Measurements from ENCODE around the gene GJD4.

DNA sequence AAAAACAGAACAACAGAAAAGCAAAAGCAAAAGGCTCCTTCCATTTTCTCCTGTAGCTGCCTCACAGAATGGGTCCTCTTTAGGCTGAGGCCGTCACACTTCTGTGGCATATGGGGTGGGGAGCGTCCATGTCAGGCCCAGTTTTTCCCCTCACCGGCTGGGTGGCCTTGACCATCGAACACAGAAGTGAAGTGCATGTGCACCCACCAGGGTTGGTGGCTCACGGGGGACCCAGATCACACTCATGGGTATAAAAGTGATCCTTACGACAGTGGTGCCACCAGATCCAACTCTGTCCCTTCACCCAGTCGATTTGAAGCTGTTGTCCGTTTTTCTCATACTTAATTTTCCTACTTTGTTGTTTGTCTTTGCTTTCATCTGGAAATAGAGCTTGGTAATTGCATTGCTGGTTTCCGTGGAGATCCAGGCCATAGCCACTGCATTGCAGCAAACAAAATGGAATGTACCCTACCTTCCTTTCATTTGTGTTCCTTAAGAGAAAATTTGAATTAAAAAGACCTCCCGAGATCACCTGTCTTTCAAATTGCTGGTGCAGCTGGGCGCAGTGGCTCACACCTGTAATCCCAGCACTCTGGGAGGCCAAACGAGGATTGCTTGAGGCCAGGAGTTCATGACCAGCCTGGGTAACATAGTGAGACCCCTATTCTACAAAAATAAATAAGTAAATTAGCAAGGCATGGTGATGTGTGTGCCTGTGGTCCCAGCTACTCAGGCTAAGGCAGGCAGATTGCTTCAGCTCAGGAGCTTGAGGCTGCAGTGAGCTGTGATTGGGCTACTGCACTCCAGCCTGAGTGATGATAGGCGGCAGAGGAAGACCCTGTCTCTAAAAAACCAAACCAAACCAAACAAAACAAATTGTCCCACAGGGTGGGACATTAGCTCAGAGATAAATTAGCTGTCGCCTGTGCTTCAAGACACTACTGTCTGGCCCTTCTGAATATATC is 10.7 kb upstream of the GJD4 start:
- TF ChIP-seq, protein P1, sequence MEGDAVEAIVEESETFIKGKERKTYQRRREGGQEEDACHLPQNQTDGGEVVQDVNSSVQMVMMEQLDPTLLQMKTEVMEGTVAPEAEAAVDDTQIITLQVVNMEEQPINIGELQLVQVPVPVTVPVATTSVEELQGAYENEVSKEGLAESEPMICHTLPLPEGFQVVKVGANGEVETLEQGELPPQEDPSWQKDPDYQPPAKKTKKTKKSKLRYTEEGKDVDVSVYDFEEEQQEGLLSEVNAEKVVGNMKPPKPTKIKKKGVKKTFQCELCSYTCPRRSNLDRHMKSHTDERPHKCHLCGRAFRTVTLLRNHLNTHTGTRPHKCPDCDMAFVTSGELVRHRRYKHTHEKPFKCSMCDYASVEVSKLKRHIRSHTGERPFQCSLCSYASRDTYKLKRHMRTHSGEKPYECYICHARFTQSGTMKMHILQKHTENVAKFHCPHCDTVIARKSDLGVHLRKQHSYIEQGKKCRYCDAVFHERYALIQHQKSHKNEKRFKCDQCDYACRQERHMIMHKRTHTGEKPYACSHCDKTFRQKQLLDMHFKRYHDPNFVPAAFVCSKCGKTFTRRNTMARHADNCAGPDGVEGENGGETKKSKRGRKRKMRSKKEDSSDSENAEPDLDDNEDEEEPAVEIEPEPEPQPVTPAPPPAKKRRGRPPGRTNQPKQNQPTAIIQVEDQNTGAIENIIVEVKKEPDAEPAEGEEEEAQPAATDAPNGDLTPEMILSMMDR (IDR thresholded peaks at IDR 0.05; ENCODE audit: low read length): no peak
- no peak for TF ChIP-seq EZH2 (IDR thresholded peaks at IDR 0.05; ENCODE audit: borderline replicate concordance, low read length)
